H1 (cell line): ENCODE results near the gene CD58.

Experiments used
- BCL11A ChIP-seq, 2 experiments: IDR thresholded peaks; one replicate each; pipeline ENCODE4 v1.6.1; 2011; ENCODE audit warnings: low read depth in 2 of 2, low read length in 2 of 2, mild to moderate bottlenecking in 2 of 2
- CTCF ChIP-seq, 3 experiments: IDR thresholded peaks; 1 replicate in 2 of 3; 2 replicates in 1 of 3; pipeline versions ENCODE4 v1.5.1 to v1.6.1; 2011; ENCODE audit warnings: low read length in 3 of 3, mild to moderate bottlenecking in 3 of 3, inconsistent platforms in 2 of 3, low read depth in 1 of 3, moderate library complexity in 1 of 3; ENCODE audit not compliant: insufficient read depth in 1 of 3; ENCODE audit errors: control extremely low read depth in 1 of 3
- EGR1 ChIP-seq: IDR thresholded peaks from 2 replicates; pipeline ENCODE4 v1.6.1; 2011; ENCODE audit warnings: low read depth, low read length, borderline replicate concordance
- POLR2A ChIP-seq, 2 experiments: IDR thresholded peaks; 1 replicate in 1 of 2; 2 replicates in 1 of 2; pipeline ENCODE4 v1.6.1; 2011; ENCODE audit warnings: low read depth in 2 of 2, low read length in 2 of 2, mild to moderate bottlenecking in 2 of 2; ENCODE audit errors: control extremely low read depth in 1 of 2
- POLR2AphosphoS5 ChIP-seq: IDR thresholded peaks from 2 replicates; pipeline ENCODE4 v1.6.1; 2011; ENCODE audit warnings: low read depth, low read length
- SUZ12 ChIP-seq: fragments of 200-600 bp; sonication (generic); IDR thresholded peaks from 2 replicates; pipeline ENCODE4 v1.6.1; 2012; ENCODE audit warnings: mild to moderate bottlenecking, inconsistent platforms, low read length, moderate library complexity, mixed read lengths
- TBP ChIP-seq: IDR thresholded peaks from 2 replicates; pipeline ENCODE4 v1.6.1; 2011; ENCODE audit warnings: low read depth, low read length, improper control_type of control experiment

- TF ChIP-seq BCL11A (IDR thresholded peaks at IDR 0.05; ENCODE audit: low read depth in 2 of 2, low read length in 2 of 2) = no peak
- TF ChIP-seq SUZ12 = no peak
- no peak for TF ChIP-seq POLR2A (IDR thresholded peaks at IDR 0.05; ENCODE audit: control extremely low read depth in 1 of 2, low read depth in 2 of 2, low read length in 2 of 2)
- no peak for TF ChIP-seq TBP
- TF ChIP-seq CTCF (IDR thresholded peaks at IDR 0.05; ENCODE audit: control extremely low read depth in 1 of 3, insufficient read depth in 1 of 3, low read depth in 1 of 3, low read length in 3 of 3) = no peak
- no peak for TF ChIP-seq POLR2AphosphoS5
- TF ChIP-seq EGR1 = no peak
These were observed 10.6 kb upstream of the CD58 start for GRCh38 chr1:116581323-116581885.
